ENCODE results near the gene STYXL2. TPM values are rescaled to one million over a fixed set of nuclear protein-coding genes. Genes with fewer than 3 reads are reported as not detected.

STYXL2 gene
- total and polyA plus RNA-seq, 8 donors = 0.12 to 1.3 (median 0.66) TPM; not detected in 1

GRCh38 chr1:167137332-167137781 lies 43.5 kb downstream of the STYXL2 start:
- Histone ChIP-seq H3K4me1 (no peaks in the 10 kb centered on the region), H3K4me3 (no peak overlapping the region), H3K27me3 (no peaks in the 10 kb centered on the region), H3K36me3 (no peaks in the 10 kb centered on the region), H3K9me3 (no peaks in the 10 kb centered on the region), H3K27ac (no peak overlapping the region)
- intact Hi-C loops (cut with DNase I) = no loop called here
- TF ChIP-seq CTCF (IDR thresholded peaks at IDR 0.05) = no peak
- ATAC-seq = no peak
- DNase-seq = no peak

GRCh38 chr1:167137793-167138510 lies 44.1 kb downstream of the STYXL2 start:
- Histone ChIP-seq H3K4me3 (no peak overlapping the region), H3K4me1 (no peaks in the 10 kb centered on the region), H3K27ac (no peak overlapping the region), H3K27me3 (no peaks in the 10 kb centered on the region), H3K9me3 (no peaks in the 10 kb centered on the region), H3K36me3 (no peaks in the 10 kb centered on the region)
- intact Hi-C loops (cut with DNase I) = no loop called here
- DNase-seq (no peak), ATAC-seq (no peak)
- no peak for TF ChIP-seq CTCF (IDR thresholded peaks at IDR 0.05)

GRCh38 chr1:167138703-167139102 lies 44.8 kb downstream of the STYXL2 start:
- ATAC-seq (no peak), DNase-seq (no peak)
- no peaks in the 10 kb centered on the region for H3K36me3 ChIP-seq
- H3K27me3 ChIP-seq = no peaks in the 10 kb centered on the region
- no peak for TF ChIP-seq CTCF (IDR thresholded peaks at IDR 0.05)
- no peak overlapping the region for H3K4me3 ChIP-seq
- H3K9me3 ChIP-seq = no peaks in the 10 kb centered on the region
- intact Hi-C loops (cut with DNase I) = no loop called here
- no peaks in the 10 kb centered on the region for H3K4me1 ChIP-seq
- no peak overlapping the region for H3K27ac ChIP-seq

GRCh38 chr1:167141963-167142362 lies 48.1 kb downstream of the STYXL2 start:
- ATAC-seq (no peak), DNase-seq (no peak)
- no peaks in the 10 kb centered on the region for H3K36me3 ChIP-seq
- H3K4me1 ChIP-seq = no peaks in the 10 kb centered on the region
- H3K27me3 ChIP-seq = no peaks in the 10 kb centered on the region
- no peak overlapping the region for H3K4me3 ChIP-seq
- intact Hi-C loops (cut with DNase I) = no loop called here
- no peak overlapping the region for H3K27ac ChIP-seq
- TF ChIP-seq CTCF (IDR thresholded peaks at IDR 0.05) = no peak
- peaks cover 0 to 2% of the 10 kb centered on the region in 2 donors for H3K9me3 ChIP-seq

Other genes with a start within 250 kb of the STYXL2 start
- 1 to 10 TPM; 7.5 to 9.4 TPM for gene TADA1, start 217.8 kb upstream of the STYXL2 start, total RNA-seq
- gene TADA1, start 217.8 kb upstream of the STYXL2 start, polyA plus RNA-seq (ENCODE audit: insufficient read length in 6 of 6) = 10 to 100 TPM; 21.8 to 24.8 (median 23.6) TPM
- 1 to 10 TPM in 1 of 2 donors, under 1 TPM in 1; 0.60 to 2.1 TPM for gene ILDR2, start 118.5 kb upstream of the STYXL2 start, total RNA-seq
- gene ILDR2, start 118.5 kb upstream of the STYXL2 start, polyA plus RNA-seq (ENCODE audit: insufficient read length in 6 of 6) = under 1 TPM; 0.36 to 0.75 (median 0.63) TPM
- not detected for gene MAEL, start 104.8 kb upstream of the STYXL2 start, total RNA-seq
- gene MAEL, start 104.8 kb upstream of the STYXL2 start, polyA plus RNA-seq (ENCODE audit: insufficient read length in 6 of 6) = under 1 TPM in 5 of 6 donors, not detected in 1; 0.11 to 0.47 (median 0.25) TPM
- gene GPA33, start 3.7 kb upstream of the STYXL2 start, total RNA-seq = under 1 TPM; 0.50 to 0.55 TPM
- gene GPA33, start 3.7 kb upstream of the STYXL2 start, polyA plus RNA-seq (ENCODE audit: insufficient read length in 6 of 6) = under 1 TPM in 4 of 6 donors, not detected in 2; 0.11 to 0.31 (median 0.18) TPM
- gene POU2F1, start 126.8 kb downstream of the STYXL2 start, total RNA-seq = 10 to 100 TPM; 15.2 to 16.2 TPM
- gene POU2F1, start 126.8 kb downstream of the STYXL2 start, polyA plus RNA-seq (ENCODE audit: insufficient read length in 6 of 6) = 10 to 100 TPM; 12.3 to 16.3 (median 14.4) TPM